HG02571 (cell line): ENCODE data around the gene ENPP3.
A peak's percentile ranks its signal among the peaks of the same experiment; 100 is the strongest.

ENCODE experiments used
- ATAC-seq: cut with Tn5 transposase; IDR thresholded peaks from one replicate; pipeline ENCODE4 v1.9.1; 2021; ENCODE audit warnings: mild to moderate bottlenecking, moderate library complexity; ENCODE audit not compliant: unreplicated experiment

The ENPP3 gene

GRCh38 chr6:131636880-131637792 lies at the start of gene ENPP3:
Gene ENPP3 (plus strand): TSS chr6:131637302. CDS start chr6:131637385, 83 bp downstream.
- ATAC-seq = no peak

GRCh38 chr6:131587909-131588308 lies 49.2 kb upstream of the ENPP3 start:
- no peak for ATAC-seq

DNA sequence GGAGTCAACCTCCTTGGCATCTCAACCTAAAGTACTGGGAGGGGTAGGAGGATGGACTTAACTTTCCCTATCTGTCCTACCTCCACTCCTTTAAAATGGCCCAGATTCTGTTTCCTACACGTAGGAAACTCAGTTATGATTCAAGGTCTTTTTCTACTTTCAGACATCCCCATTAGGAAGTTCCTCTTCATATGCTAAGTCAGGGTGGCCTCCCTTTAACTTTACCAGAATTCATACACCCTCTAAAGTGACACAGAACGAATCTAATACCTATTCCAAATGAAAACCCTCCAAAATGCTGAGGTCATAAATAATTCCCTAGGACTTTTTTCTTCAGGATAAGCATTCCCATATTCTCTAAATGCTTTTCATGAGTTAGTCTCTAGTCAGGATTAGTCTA lies 48.5 kb upstream of the ENPP3 start:
- no peak for ATAC-seq

- ATAC-seq = no peak
Measured at GRCh38 chr6:131592935-131593334, 44.2 kb upstream of the ENPP3 start.

- ATAC-seq = no peak
Measured at GRCh38 chr6:131594074-131594473, 43.0 kb upstream of the ENPP3 start.

DNA sequence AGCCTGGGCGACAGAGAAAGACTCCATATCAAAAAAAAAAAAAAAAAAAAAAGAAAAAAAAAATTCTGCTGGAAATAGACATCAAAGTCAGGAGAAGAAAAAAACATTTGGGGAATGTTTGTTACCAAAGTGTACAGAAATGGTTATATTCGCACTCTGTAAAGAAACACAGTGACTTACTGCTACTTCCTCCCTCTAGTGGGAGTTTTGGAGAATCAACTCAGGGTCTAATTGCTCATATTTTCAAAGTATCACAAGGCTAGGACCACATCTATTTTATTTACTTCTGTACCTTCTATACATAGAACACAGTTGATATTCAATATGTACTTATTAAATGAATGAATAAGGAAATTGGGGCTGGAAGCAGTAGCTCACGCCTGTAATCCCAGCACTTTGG lies 39.7 kb upstream of the ENPP3 start:
- no peak for ATAC-seq

- no peak for ATAC-seq
Measured at GRCh38 chr6:131600716-131601115, 36.4 kb upstream of the ENPP3 start.

GRCh38 chr6:131602781-131603312 lies 34.3 kb upstream of the ENPP3 start:
- no peak for ATAC-seq

GRCh38 chr6:131613296-131613925 lies 23.7 kb upstream of the ENPP3 start:
- ATAC-seq = no peak

DNA sequence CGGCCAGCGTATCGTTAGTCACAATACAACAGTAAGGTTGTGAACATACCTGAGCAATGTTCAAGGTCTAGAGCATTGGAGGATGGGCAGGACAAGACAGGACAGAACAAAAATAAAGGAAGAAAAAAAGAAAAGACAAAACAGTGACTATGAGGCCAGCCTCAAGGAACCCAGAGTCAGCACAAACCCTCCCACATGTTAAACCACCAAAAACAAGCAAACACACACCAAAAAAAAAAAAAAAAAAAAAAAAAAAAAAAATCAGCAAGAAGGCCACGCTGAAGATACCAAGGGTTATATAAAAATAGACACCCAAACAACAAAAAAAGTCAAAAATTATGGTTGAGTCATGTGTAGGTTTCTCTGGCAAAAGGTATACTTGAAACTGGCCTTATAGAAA lies 21.8 kb upstream of the ENPP3 start:
- ATAC-seq = no peak

DNA sequence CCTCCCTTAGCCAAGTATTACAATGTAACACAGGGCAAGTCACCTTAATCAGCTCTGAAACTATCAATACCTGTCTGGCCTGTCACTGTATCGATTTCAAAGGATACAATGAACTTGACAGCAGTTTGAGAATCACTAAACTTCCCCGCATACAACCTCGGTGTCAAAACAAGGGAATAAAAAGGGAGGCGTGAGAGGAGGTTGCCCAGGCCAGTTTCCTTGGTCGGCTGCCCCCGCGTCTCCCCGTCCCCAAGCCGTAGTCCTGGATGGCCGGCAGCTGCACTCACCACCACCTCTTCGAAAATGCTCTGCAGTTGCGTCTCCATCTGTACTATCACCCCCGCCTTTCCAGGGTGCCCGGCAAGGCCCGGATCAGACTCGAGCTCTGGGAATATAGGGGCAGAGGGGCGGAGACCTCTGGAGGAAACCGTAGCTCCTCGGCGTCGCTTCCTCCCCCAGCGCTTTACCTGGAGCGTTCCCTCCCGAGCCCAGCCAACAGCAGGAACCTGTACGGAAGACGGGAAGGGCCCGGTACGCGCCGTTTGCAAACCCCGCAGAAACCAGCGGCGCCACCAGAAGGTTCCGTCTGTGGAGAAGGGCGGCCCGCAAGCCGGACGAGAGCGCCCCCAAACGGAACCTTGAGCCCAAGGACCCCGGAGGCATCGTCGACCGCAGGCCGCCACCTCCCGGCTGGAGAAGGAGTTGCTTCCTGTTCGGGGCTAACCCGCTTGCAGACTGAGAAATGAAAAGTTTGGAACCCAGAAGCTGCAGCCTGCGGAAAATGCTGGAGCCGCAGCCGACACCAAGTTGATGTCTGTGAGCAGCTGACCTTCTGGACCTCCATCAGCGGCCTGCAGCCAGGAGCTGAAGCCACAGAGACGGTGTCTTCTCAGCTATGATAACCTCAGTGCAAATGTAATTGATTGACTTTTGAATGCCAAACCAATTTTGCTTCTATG lies 9.1 kb upstream of the ENPP3 start, which contains the start of gene MED23:
Gene MED23 (minus strand): TSS at position 519 of the 959 bp plus-strand sequence. CDS start 193 bp downstream, at position 326.
- ATAC-seq = peak; percentile 98

DNA sequence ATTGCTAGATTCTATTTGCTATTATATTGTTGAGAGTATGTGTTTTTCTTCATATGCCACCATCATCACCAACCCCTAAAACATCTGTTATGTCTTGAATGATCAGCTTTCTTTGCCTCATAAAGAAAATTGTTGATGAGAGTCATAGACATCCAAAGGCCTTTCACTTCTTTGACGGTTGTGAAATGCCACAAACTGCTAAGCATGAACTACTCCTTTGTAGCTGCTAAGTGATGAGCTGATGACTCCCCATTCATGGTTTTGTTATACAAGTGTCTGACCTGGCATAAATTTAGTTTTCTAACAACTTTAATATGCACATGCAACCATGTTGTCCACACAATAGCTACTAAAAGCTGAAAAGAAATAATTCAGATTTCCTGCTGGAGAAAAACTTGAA lies 8.4 kb upstream of the ENPP3 start:
- ATAC-seq = no peak

- no peak for ATAC-seq
Measured at GRCh38 chr6:131629651-131630050, 7.5 kb upstream of the ENPP3 start.

DNA sequence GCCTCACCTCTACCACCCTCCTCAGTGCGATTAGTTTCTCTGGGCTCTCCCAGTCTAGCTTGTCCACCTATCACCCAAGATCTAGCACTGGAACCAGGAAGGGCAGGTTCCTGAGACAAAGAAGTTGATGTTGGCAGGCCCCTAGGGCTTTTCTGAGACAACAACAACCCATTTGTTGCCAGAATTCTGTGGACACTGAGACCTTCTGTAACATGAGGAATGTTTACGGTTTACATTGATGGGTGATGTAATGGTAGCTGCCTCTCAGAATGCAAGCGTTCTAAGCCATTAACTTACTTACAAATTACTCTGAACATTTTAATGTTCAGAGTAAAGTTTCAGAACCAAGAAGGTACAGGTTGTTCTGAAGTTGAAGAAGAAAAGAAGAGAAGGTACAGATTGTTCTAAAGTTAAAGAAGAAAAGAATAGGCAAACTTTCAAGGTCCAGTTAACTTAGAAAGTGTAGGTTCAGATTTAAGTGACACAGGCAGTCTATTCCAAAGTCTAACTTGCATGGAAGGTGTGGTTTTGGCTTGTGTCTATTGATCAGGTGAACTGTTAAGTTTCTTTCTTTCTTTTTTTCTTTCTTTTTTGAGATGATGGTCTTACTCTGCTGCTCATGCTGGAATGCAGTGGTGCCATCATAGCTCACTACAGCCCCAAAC lies 5.3 kb upstream of the ENPP3 start:
- ATAC-seq = no peak

GRCh38 chr6:131635384-131636340 lies 1.4 kb upstream of the ENPP3 start:
- peak; percentile 72 for ATAC-seq

DNA sequence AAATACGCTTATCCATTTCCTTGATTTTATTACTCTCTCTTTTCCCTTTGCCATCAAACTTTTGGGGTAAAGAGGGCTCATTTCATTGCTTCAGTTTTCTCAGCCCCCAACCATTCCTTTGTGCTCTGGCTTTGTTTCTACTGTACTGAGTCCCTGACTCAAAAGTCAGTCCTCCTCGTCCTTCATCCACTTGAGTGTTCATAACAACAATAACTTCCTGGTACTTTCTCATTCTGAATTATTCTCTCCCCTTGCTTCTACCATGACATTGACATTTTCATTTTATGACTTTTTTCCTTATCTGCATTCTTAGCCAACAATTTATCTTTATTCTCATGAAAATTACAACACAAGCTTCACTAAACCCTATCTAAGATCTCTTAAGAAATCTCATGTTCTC lies 911 bp downstream of the ENPP3 start:
- ATAC-seq = no peak

DNA sequence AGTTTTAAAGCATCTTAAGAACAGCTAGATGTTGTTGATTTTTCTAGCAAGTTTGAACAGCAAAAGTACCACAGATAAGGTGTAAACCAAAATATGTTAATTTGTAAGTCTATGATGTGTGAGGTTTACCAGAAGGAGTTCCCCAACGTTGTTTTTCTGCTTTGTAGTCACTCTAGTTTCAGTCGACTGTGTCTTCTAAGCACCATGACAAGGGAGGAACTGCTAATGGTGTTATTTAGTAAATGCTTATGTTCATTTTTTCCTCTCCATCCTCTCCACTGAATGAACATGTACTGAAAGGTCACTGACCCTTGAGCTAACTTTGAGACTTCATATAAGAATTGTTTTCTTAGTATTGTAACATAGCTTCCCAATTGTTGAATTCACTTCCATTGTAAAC lies 3.0 kb downstream of the ENPP3 start:
- peak; percentile 76 for ATAC-seq

- no peak for ATAC-seq
Measured at GRCh38 chr6:131640576-131640975, 3.5 kb downstream of the ENPP3 start.

GRCh38 chr6:131641554-131641953 lies 4.5 kb downstream of the ENPP3 start:
- no peak for ATAC-seq
